Measurements from ENCODE around the gene RASSF1.

The RASSF1 gene

GRCh38 chr3:50340448-50341329 lies at the start of gene RASSF1:
RASSF1 (minus strand) TSS chr3:50340836; CDS start chr3:50340805, 31 bp downstream.
- no peak for DNase-seq (ENCODE audit: low read depth)

GRCh38 chr3:50389414-50389767 lies 48.8 kb upstream of the RASSF1 start:
- DNase-seq (ENCODE audit: low read depth), result no peak

- DNase-seq (ENCODE audit: low read depth), result no peak
These were observed 48.2 kb upstream of the RASSF1 start for GRCh38 chr3:50388720-50389413.

- DNase-seq (ENCODE audit: low read depth), result no peak
These were observed 47.5 kb upstream of the RASSF1 start for GRCh38 chr3:50388016-50388719.

- DNase-seq (ENCODE audit: low read depth), result no peak
These were observed 45.1 kb upstream of the RASSF1 start for GRCh38 chr3:50385754-50386153.

- DNase-seq (ENCODE audit: low read depth), result no peak
These were observed 43.1 kb upstream of the RASSF1 start for GRCh38 chr3:50383750-50384149.

GRCh38 chr3:50382722-50383121 lies 42.1 kb upstream of the RASSF1 start:
- DNase-seq (ENCODE audit: low read depth), result no peak

GRCh38 chr3:50381383-50381782 lies 40.7 kb upstream of the RASSF1 start:
- DNase-seq (ENCODE audit: low read depth), result no peak

- no peak for DNase-seq (ENCODE audit: low read depth)
These were observed 39.9 kb upstream of the RASSF1 start for GRCh38 chr3:50380405-50381085.

GRCh38 chr3:50378757-50379156 lies 38.1 kb upstream of the RASSF1 start:
- DNase-seq (ENCODE audit: low read depth), result no peak

- no peak for DNase-seq (ENCODE audit: low read depth)
These were observed 37.4 kb upstream of the RASSF1 start for GRCh38 chr3:50378024-50378423.

- DNase-seq (ENCODE audit: low read depth), result no peak
These were observed 34.8 kb upstream of the RASSF1 start for GRCh38 chr3:50375258-50375931.

GRCh38 chr3:50374363-50375257 lies 34.0 kb upstream of the RASSF1 start:
- no peak for DNase-seq (ENCODE audit: low read depth)

- no peak for DNase-seq (ENCODE audit: low read depth)
These were observed 32.8 kb upstream of the RASSF1 start for GRCh38 chr3:50373146-50374051.

- DNase-seq (ENCODE audit: low read depth), result no peak
These were observed 31.7 kb upstream of the RASSF1 start for GRCh38 chr3:50372349-50372748.

- DNase-seq (ENCODE audit: low read depth), result no peak
These were observed 30.6 kb upstream of the RASSF1 start for GRCh38 chr3:50371133-50371685.

GRCh38 chr3:50370594-50370993 lies 30.0 kb upstream of the RASSF1 start:
- no peak for DNase-seq (ENCODE audit: low read depth)

GRCh38 chr3:50369012-50369670 lies 28.5 kb upstream of the RASSF1 start:
- DNase-seq (ENCODE audit: low read depth), result no peak

GRCh38 chr3:50365842-50366220 lies 25.2 kb upstream of the RASSF1 start:
- no peak for DNase-seq (ENCODE audit: low read depth)
